Activated CD8-positive, alpha-beta memory T cell treated with anti-CD3 and anti-CD28 coated beads for 1 hour (primary cell): ENCODE measurements around the gene CGNL1.

ENCODE experiments used
- DNase-seq, 2 donors: peaks; one replicate each; pipeline ENCODE4 v3.0.0-alpha.2; 2020; ENCODE audit warnings: low read depth in 1 of 2; ENCODE audit errors: extremely low read depth in 1 of 2

CGNL1 gene

GRCh38 chr15:57559875-57560274, 183.6 kb downstream of the CGNL1 start:
- DNase-seq: peak in 1 of 2 donors; percentile 52

GRCh38 chr15:57561041-57561711, 184.9 kb downstream of the CGNL1 start:
- DNase-seq: peak; percentile 12 to 29

- no peak for DNase-seq
Observed at GRCh38 chr15:57562196-57562769, 186.0 kb downstream of the CGNL1 start.

GRCh38 chr15:57563416-57563815, 187.1 kb downstream of the CGNL1 start:
- DNase-seq: no peak

- no peak for DNase-seq
Observed at GRCh38 chr15:57565311-57565710, 189.0 kb downstream of the CGNL1 start.

- DNase-seq: no peak
Observed at GRCh38 chr15:57566834-57567233, 190.5 kb downstream of the CGNL1 start.

- DNase-seq: no peak
Observed at GRCh38 chr15:57567891-57568290, 191.6 kb downstream of the CGNL1 start.

- no peak for DNase-seq
Observed at GRCh38 chr15:57568299-57568698, 192.0 kb downstream of the CGNL1 start.

GRCh38 chr15:57570340-57570739, 194.0 kb downstream of the CGNL1 start:
- DNase-seq: no peak

GRCh38 chr15:57570994-57571393, 194.7 kb downstream of the CGNL1 start:
- DNase-seq: no peak

GRCh38 chr15:57571725-57572124, 195.4 kb downstream of the CGNL1 start:
- DNase-seq: no peak

GRCh38 chr15:57572468-57572867, 196.2 kb downstream of the CGNL1 start:
- DNase-seq: no peak

GRCh38 chr15:57573151-57573550, 196.8 kb downstream of the CGNL1 start:
- DNase-seq: no peak

GRCh38 chr15:57575363-57575762, 199.1 kb downstream of the CGNL1 start:
- DNase-seq: no peak

GRCh38 chr15:57578288-57578900, 202.1 kb downstream of the CGNL1 start:
- DNase-seq: no peak

- no peak for DNase-seq
Observed at GRCh38 chr15:57580428-57580827, 204.1 kb downstream of the CGNL1 start.

GRCh38 chr15:57580866-57581265, 204.6 kb downstream of the CGNL1 start:
- no peak for DNase-seq

GRCh38 chr15:57582090-57582489, 205.8 kb downstream of the CGNL1 start:
- DNase-seq: no peak

- DNase-seq: no peak
Observed at GRCh38 chr15:57583282-57583681, 207.0 kb downstream of the CGNL1 start.

GRCh38 chr15:57583720-57584119, 207.4 kb downstream of the CGNL1 start:
- no peak for DNase-seq

GRCh38 chr15:57586661-57587424, 210.5 kb downstream of the CGNL1 start:
- DNase-seq: no peak

GRCh38 chr15:57589281-57589680, 213.0 kb downstream of the CGNL1 start:
- DNase-seq: no peak
